Measurements from ENCODE around the gene LSM2.

LSM2 gene

DNA sequence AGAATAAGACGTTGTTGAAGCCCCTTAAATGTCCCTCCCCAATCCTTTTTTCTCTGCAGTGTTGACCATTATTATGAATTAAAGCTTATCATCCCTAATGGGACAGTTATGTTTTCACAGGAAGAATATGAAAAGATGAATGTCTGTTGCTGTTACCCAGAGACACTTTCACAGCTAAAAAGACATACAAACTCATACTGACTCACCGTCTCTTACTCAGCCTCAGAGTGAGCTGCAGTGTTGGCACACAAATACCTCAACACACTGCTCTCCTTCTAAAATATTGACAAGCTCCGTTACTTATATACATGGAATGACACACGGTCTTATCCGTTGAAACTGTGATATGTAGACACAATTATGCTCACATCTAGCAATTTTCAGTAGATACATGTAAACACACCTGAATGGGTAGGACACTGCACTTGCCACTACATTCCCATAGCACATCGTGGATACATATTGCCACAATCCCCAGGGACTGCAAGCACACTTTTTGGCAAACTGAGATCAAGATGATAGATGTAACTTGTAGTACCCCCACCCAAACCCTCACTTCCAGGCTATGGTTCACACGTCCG is 53.9 kb downstream of the LSM2 start:
- in situ Hi-C loops (cut with MboI; ENCODE audit: low pct_unique_long_range_greater_than_20kb, low sequenced_read_pairs, unreplicated experiment): no loop called here
- TF ChIP-seq, protein P1, sequence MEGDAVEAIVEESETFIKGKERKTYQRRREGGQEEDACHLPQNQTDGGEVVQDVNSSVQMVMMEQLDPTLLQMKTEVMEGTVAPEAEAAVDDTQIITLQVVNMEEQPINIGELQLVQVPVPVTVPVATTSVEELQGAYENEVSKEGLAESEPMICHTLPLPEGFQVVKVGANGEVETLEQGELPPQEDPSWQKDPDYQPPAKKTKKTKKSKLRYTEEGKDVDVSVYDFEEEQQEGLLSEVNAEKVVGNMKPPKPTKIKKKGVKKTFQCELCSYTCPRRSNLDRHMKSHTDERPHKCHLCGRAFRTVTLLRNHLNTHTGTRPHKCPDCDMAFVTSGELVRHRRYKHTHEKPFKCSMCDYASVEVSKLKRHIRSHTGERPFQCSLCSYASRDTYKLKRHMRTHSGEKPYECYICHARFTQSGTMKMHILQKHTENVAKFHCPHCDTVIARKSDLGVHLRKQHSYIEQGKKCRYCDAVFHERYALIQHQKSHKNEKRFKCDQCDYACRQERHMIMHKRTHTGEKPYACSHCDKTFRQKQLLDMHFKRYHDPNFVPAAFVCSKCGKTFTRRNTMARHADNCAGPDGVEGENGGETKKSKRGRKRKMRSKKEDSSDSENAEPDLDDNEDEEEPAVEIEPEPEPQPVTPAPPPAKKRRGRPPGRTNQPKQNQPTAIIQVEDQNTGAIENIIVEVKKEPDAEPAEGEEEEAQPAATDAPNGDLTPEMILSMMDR (IDR thresholded peaks at IDR 0.05; ENCODE audit: extremely low read depth, insufficient read depth, missing control alignments): no peak
- no peak for DNase-seq (ENCODE audit: low spot score)

DNA sequence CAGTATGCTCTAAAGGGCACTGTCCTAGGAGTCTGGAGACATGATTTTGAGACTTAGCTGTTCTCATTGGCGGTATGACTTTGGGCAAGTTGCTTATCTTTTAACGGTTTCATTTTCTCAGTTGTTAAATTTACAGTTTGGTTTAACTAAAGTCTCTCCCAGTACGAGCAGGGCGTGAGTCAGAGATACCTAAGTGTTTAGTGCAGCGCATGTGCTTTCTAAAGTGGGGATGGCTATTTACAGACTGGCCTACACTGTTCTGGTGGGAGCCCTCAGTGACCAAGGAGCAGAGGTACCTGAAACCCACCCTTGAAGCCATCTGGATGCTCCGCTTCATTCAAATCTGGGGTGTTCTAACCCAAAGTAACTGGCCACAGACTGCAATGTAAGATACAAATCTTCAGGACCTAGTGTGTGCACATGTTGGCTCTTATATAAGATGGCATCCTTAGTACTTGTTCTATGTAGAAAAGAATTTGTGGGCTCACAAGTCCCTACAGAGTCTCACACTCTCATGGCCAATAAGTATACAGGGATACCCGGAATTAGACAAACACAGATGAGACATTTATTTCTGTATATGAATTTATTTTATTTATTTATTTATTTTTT is 56.2 kb downstream of the LSM2 start:
- in situ Hi-C loops (cut with MboI; ENCODE audit: low pct_unique_long_range_greater_than_20kb, low sequenced_read_pairs, unreplicated experiment): no loop called here
- no peak for DNase-seq (ENCODE audit: low spot score)
- TF ChIP-seq, protein P1 (IDR thresholded peaks at IDR 0.05; ENCODE audit: extremely low read depth, insufficient read depth, missing control alignments): no peak

DNA sequence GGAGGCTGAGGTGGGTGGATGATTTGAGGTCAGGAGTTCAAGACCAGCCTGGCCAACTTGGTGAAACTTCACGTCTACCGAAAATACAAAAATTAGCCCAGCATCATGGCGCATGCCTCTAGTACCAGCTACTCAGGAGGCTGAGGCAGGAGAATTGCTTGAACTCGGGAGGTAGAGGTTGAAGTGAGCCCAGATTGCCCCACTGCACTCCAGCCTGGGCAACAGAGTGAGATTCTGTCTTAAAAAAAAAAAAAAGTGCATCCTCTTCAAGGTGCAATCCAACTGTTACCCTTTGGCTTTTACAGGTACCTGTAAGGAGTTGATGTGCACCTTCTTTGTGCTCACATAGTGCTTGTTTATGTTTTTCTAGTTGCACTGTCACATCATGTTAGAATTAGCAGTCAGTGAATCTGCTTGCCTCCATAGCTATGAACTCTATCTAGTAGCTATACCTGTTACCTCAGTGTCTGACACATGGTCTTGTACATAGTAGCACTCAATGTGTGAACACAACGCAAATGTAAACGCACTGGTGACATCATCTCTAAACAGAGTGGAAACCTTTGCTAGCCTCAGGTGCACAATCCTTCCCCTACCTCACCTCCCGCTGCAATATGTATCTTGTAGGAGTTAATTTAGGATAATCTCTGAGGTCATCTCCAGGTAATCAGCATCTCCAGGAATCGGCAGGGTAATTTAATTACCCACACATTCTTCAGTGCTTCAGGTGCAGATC is 57.3 kb downstream of the LSM2 start:
- DNase-seq (ENCODE audit: low spot score): no peak
- TF ChIP-seq, protein P1 (IDR thresholded peaks at IDR 0.05; ENCODE audit: extremely low read depth, insufficient read depth, missing control alignments): no peak
- in situ Hi-C loops (cut with MboI; ENCODE audit: low pct_unique_long_range_greater_than_20kb, low sequenced_read_pairs, unreplicated experiment): no loop called here

All from GM13977 (cell line).